GM23248 (cell line): ENCODE data around the gene BMP8A.

Experiments
- EZH2 ChIP-seq: fragments of 200-600 bp; sonication (generic); IDR thresholded peaks from 2 replicates; pipeline ENCODE4 v1.6.1; 2018; ENCODE audit warnings: antibody characterized with exemption, mild to moderate bottlenecking; ENCODE audit not compliant: insufficient read depth, poor library complexity, severe bottlenecking
- EZH2phosphoT487 ChIP-seq: fragments of 200-600 bp; sonication (generic); IDR thresholded peaks from 2 replicates; pipeline ENCODE4 v1.6.1; 2018; ENCODE audit warnings: antibody characterized with exemption, moderate library complexity, mild to moderate bottlenecking, low read depth; ENCODE audit not compliant: insufficient read depth

GRCh38 chr1:39488012-39488545, 3.4 kb upstream of the BMP8A start:
- TF ChIP-seq EZH2, result no peak
- TF ChIP-seq EZH2phosphoT487, result no peak
